Ramos (cell line): Measurements from ENCODE around the gene SH3RF3.

ENCODE experiments used
- in situ Hi-C: fragments of 300-500 bp; cut with MboI; formaldehyde crosslinking; loops from one replicate; pipeline ENCODE4 v1.14.3; 2022; ENCODE audit warnings: low sequenced_read_pairs; ENCODE audit not compliant: unreplicated experiment

The SH3RF3 gene

DNA sequence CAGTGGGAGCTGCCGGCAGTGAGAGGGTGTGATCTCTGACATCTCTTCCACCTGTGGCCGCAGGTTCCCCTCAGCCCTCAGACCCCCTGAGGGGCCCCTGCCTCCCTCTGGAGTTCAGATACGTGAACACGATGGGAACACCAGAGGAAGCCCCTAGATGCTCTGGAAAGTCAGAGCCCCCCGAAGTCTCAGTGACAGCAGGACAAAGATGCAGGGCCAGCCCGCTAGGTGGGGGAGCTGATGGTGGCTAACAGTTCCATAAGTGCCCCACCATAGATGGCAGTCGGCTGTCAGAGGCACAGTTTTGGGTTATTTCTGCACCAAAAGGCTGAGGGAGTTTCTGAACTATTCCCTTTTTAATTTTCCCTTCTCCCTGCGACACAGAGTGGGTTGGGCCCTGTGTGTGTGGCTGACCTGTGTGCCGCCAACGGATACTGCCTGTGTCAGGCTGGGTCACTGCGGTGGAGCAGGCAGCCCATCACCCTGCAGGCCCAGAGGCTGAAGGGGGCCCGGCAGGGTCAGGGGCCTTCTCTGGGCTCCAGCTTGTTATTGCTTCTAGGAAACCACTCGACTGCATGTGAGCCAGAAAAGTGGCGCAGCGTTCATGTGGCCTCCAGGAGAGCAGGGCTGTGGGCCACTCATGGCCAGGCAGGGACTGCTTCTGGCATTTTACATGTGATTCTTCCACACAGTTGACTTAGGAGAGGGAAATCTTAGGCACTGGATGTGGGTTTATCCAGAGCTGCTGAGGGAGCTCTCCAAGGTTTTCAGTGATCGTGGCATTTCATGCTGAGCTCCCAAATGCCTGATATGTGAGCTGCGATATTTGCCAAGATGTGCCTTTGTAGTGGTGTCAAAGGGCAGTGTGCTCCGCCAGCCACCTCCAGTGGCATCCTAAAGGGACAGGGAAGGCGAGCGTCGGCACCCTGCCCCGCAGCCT, 225.1 kb downstream of the SH3RF3 start:
- in situ Hi-C loops, result no loop called here

DNA sequence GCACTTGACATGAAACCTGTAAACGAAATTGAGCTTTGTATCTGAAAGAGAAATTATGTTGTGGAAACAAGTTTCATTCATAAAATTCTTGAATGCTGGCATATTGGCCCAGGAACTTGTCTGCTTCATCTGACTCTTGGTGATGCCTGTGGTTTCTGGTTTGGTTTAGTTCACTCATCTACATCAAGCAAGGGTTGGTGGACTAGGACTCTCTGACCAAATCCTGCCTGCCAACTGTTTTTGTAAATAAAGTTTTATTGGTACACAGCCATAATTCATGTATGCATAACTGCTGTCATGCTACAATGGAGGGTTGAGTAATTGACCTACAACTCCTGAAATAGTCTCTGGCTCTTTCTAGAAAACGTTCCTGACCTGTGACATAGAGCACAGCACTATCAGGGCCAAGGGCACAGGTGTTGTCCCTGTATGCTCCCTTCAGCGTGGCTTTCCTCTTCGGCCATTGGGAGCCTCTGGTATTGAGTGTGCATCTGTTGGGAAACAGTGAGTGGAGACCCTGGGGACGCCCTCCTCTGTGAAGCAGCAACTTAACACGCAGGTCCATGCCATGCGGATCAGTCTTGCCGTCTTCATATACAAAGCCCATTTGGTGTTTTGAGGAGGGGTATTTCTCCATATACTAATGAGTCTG, 226.3 kb downstream of the SH3RF3 start:
- in situ Hi-C loops, result no loop called here

DNA sequence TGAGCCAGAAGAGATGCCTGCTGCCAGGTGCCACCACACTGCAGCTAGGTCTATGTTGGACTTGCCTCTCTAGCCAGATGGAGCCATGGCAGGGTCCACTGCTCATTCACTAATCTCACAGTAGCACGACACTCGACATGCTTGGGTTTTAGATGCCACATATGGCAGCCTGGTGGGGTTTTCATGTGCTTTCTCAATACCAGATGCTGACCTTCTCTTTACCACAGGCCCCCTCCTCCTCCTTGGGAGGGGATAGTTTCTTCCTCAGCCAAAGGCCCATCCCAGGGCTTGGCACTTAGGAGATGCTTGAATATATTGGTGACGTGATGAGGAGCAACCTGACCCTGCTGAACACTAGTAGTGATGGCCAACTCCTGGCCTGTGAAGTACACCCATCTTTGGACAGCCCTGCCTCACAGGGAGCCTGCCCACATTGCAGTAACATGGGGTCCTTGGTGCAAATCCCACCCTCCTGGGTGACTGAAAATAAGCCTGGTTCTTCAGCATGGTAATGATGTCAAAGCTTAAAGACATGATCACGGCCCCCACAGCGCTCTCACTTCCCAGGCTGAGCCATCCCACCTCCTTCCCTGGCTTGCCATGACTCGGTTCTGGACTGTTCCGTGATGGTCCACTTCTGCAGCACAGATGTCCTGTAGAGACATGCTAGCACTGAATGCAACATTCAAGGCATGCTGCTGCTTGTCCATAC, 227.5 kb downstream of the SH3RF3 start:
- in situ Hi-C loops, result no loop called here

DNA sequence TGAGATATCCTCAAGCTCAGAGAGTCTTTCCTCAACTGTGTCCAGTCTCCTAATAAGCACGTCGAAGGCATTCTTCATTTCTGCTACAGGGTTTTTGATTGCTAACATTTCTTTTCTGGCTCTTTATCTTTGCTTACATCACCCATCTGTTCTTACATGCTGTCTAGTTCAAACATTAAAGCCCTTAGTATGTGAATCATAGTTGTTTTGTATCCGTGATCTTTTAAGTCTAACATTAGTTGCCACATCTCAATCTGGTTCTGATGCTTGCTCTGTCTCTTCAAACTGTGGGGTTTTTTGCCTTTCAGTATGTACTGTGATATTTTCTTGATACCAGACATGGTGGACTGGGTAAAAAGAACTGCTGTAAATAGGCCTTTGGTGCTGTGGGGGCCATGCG, 235.2 kb downstream of the SH3RF3 start:
- in situ Hi-C loops, result no loop called here

DNA sequence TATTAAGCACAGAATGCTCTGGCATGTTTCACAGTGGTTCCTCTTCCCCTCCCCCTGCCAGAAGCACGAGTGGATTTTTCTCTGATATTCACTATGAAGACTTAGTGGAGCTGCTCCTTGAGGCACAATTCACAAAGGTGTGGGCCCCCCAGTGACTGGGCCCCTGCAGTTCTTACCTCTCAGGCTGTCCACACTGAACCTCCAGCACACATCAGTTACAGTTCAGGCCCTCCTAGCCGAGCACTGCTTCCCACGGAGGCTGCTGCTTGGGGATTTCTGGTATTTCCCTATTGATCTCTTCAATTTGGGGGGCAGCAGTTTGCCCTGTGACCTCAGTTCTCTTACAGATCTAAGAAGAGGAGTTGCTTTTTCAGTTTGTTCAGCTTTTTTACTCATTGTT, 236.1 kb downstream of the SH3RF3 start:
- in situ Hi-C loops, result no loop called here

DNA sequence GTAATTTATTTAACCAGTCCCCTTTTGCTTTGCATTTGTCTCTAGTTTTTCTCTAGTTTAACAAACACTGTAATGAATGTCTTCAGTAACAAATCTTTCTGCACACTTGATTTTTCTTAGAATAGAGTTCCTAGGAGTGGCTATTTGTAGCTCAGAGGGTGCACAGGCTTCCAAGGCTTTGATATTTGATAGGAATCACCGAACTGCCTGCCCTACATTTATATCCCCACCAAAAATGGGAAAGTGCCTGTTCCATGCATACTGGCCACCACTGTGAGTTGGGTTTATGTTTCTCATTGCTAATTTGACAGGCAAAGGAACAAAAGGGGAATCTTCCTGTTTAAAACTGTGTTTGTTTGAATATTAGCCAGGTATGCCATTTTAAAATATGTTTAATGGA, 238.7 kb downstream of the SH3RF3 start:
- in situ Hi-C loops, result no loop called here

DNA sequence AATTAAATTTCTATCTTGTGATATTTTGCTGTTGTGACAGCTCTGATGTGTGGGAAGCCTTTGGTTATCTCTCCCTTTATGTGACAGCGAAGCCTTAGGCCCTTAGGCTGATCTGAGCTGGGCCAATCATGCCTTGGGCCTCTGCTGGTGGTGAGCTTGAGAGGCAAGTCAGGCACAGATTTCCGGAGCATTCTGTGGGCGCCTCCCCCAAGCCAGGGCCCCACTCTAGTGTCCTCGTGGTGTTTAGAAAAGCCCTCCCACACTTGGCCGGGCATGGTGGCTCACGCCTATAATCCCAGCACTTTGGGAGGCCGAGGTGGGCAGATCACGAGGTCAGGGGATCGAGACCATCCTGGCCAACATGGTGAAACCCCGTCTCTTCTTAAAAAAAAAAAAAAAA, 239.8 kb downstream of the SH3RF3 start:
- in situ Hi-C loops, result no loop called here

DNA sequence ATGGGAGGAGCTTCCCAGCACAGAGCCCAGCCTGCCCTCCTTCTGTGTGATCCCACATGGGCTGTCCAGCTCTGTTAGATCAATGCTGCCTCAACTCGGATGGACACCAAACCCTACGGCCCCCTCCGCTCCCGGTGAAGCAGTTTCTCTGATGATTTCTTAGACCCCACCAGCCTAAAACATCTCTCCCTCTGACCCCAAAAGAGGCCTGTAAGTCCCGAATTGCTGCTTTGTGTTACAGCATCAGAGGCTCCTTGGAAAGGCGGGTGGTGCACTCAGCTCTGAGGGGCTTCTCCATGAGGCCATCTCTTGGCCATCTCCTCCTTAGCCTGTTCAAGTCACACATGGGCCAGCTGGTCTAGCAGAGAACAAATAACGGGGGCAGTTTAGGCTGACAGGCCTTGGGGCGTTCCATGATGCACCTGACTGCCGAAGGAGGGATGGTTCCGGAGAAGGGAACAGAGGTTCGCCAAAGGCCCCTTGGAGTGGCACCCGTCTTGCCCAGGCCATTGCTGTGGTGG, 240.7 kb downstream of the SH3RF3 start:
- in situ Hi-C loops, result no loop called here

DNA sequence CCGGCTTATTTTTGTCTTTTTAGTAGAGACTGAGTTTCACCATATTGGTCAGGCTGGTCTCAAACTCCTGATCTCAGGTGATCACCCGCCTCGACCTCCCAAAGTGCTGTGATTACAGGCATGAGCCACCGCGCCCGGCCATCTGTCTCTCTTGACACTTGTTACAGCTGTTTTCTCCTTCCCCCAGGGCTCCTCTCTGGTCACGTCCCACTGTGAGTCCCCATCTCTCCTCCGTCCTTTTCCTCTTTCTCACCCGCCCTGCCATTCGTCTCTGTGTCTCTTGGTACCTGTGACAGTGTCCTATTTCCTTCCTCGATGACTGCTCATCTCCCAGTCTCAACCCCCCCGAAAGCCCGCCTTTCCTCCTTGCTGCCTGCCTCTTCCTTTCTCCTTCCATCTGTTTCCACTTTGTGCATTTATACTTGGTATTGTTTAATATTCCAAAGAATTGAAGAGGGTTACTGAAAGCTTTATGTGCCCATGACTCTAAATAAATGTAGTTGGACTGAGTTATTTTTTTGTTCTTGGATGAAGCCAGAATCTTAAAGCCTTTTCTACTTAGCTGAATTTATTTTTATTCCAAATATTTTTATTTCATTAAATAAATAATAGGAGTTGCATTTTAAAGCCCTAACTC, 241.5 kb downstream of the SH3RF3 start:
- in situ Hi-C loops, result no loop called here

DNA sequence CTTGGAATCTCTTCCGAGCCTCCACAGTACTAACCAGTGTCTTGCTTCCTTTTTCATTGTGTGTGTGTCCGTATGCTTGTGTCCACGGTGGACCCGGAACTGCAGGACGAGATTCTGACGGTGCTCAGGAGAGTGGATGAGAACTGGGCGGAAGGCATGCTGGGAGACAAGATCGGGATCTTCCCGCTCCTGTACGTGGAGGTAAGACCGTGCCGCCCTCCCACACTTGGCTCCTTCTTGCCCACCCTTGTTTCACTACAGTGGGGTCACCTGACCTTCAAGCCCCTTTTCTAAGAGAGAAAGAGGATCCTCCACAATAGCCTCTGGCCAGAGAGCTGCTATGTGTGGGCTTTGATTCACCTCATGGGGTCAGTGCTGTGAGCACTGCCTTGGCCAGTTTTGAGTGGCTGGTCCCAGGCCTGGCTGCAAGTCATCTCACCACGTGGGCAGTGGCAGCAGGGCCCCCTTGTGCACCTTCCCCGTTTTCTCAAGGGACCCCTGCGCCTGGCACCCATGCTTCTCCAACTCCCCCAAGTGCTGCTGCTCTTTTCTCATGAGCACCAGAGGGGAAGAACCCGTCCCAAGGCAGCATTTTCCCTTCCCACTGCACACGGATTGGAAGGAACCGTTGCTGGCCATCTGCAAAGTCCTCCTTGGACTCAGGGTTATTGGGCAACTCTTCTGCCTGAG, 242.6 kb downstream of the SH3RF3 start:
- in situ Hi-C loops, result no loop called here

DNA sequence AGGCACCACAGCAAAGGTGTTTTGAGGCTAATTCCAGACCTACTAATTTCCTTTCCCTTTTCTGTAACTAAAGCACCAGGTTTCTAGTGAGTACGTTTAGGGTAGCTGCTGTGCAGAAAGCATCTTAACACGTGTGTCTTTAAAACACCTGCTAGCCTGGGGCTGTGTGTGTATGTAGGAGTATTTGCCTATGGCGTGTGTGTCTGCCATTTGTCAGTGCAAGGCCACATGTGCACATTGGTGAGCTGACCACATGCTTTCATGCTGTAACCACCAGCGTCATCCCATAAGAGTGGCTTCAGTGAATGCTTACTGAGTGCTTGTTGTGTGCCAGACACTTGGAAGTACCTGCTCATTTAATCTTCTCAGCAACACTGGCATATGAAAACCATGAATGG, 243.2 kb downstream of the SH3RF3 start:
- in situ Hi-C loops, result no loop called here

DNA sequence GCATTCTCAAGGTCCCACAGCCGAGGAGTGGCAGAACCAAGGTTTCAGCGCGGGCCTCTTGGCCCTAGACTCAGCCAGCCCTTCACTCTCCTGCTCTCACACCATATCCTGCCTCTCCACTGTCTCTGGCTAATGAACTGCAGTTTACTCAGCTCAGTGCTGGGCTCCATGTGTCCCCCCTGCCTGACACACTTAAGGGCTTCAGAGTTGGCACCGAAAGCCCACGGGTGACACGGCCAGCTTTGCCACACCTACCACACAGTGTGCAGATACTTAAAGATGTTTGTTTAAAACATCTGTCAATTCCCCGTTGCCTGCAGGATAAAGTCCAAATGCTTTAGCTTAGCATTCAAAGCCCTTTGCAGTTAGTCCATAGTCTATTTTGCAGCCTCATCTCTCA, 243.6 kb downstream of the SH3RF3 start:
- in situ Hi-C loops, result no loop called here

DNA sequence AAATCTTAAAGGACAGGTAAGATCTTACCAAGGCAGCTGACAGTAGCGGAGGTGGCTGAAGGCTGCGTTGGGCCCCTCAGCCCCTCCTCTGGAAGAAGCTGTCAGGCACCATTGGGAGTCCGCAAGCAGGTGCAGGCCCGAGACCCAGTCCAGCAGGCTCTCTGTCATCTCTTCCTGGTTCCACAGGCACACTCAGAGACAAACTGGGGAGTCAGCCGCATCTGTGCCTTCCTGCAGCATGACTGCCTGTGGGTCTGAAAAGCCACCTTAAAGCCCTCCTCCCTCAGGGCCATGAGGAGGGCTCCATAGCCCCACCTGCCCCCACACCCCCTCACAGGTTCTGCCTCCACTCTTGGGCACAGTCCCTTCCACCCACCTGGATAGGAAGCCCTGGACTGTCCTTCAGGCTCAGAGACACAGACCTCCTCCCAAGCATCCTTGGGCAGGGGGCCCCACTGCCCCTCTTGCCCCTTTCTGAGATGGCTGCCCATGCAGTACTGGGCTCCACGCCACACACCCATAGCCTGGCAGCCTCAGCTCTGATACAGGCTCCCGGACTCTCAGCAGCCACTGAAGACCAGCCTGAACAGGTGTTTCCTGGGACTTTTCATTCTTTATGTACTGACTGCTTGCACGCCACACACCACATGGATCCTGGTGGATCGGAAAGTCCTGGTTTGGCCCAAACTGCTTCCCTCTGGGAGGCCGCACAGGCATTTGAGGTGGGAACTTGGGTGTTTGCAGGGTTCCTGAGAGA, 245.0 kb downstream of the SH3RF3 start:
- in situ Hi-C loops, result no loop called here

DNA sequence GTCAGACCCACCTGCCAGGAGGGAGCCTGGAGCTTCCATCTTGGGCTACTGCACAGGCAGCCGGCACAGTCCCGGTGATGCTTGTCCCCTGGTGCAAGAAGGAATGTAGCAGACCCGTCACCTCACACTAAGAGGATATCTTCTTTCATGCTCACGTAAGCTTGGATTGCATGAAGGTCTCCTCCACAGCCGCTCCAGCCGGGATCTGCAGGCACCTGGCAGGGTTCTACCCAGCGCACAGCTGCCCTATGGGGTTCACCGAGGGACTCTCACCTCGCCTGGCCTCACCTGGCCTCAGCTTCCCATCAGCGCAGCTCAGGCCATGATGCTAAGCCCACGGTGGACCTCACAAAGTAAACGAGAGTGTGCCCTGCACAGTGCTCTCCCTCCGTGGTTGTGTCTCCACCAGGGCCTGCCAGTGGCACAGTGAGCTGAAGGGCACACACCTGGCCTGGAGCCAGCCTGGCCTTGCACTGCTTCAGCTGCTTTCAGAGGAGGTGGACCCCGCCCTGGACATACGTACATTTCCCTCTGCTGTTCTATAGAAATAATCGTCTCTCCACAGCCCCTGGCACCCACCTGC, 245.6 kb downstream of the SH3RF3 start:
- in situ Hi-C loops, result no loop called here

DNA sequence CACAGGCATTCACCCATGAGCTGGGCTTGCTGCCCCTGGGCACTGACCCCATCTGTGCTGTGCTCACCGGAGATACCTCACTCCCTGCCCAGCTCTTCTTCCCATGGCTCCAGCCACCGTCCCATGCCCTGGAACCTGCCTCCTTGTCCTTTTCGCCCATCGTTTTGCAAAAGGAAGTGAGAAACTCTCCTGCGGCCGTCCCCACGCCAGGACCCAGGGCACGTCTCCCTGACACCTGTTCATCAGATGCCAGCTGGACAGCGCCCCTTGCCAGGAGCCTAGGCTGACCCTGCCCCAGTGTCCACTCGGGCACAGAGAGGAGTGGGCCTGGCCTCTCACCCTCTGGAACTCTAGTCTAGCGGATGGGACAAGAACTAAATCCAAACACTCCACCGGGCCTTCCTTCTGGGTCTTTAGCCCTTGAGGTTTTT, 246.1 kb downstream of the SH3RF3 start:
- in situ Hi-C loops, result no loop called here

DNA sequence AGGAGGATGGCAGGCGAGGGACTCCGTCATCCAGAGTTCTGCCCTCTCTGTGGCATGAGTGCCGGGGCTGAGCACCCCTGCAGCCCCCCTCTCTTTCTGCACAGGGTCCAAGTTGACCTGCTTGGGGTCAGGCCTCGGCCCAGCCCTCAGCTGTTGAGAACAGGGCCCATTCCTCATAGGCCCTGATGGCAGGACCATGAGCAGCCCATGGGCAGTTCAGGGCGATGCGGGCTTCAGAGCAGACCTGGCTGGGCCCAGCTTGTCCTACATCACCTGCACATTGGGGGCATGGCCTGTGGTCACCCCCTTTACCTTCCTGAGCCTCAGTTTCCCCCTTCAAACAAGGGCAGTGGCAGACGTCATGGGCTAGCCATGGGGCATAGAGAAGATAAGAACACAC, 246.7 kb downstream of the SH3RF3 start:
- in situ Hi-C loops, result no loop called here

DNA sequence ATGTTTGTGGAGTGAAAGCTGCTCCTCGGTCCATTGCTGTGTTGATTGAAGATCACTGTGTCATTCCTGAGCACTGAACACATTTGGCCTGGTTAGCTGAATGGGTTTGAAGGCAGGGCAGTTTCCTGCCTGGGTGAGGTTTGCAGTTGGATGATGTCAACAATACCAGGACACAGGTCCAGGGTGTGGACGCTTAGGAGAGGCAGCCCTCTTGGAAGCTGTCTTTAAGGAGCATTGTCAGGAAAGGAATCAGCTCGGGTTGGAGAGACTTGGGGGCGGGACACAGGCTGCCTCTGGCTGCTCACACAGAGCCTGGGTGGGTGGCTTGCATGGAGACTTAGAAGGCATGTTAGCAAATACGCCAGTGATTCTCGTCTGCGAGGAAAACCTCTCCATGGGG, 247.1 kb downstream of the SH3RF3 start:
- in situ Hi-C loops, result no loop called here

DNA sequence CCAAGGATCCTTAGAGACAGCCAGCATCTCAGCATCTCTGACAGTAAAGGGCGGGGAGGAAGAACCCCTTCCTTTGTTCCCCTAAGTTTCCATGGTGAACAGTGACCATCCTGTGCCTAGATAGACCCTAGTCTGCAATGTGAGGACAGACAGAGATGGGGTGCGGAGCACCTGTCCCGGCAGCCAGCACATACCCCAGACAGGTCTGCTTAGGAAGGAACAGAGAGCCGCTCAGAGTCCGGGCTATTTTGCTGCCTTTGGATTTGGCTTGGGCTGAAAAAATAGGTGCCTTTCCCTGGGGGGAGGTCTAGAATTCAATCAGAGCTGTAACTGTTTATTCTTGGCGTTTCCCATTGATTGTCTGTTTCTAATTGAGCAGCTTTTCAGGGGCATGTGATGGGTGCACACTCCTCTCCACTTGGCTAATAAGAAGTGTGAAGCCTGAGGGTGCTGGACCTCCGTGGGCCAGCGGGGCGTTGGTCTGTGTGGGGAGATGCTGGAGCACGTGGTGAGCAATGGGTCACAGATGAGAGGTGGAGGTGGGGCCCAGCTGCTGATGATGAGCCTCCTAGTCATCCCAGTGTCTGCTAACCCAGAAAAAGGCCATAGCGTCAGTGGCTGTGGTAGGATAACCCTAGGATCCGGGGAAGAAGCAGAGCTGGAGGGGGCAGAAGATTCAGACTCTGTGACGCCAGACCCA, 247.9 kb downstream of the SH3RF3 start:
- in situ Hi-C loops, result no loop called here
